Measurements from ENCODE around the gene NPAS3.

DNA sequence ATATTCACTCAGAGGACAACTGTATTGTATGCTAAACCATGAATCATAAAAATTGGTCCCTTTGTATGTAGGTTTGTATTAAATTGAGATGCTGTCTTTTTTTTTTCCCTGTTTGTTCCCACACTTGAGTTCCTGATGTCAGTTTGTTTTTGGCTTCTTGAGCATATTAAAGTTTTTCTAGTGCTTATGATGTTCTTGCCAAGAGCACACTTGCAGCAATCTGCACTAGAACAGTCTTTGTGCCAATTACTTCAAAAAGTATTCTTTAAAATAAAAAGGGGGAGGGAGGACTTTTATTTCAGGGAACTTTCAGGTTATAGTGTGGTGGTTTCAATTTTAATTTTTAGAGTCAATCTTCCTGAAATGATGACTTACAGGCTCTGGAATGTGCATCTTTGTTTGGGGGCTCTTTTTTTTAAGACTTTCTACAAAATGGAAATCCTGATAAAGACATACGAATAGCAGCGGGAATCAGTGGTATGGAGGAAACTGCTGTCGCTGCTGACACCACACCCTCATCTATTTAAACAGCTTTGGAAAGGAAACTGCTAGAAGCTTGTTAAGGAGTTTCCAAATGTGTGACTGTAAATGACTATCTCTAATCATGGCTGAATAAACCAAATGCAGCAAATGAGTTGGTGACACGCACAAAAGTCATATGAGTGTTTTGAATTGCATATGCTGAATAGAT is 823.6 kb downstream of the NPAS3 start:
- TF ChIP-seq, protein P1, sequence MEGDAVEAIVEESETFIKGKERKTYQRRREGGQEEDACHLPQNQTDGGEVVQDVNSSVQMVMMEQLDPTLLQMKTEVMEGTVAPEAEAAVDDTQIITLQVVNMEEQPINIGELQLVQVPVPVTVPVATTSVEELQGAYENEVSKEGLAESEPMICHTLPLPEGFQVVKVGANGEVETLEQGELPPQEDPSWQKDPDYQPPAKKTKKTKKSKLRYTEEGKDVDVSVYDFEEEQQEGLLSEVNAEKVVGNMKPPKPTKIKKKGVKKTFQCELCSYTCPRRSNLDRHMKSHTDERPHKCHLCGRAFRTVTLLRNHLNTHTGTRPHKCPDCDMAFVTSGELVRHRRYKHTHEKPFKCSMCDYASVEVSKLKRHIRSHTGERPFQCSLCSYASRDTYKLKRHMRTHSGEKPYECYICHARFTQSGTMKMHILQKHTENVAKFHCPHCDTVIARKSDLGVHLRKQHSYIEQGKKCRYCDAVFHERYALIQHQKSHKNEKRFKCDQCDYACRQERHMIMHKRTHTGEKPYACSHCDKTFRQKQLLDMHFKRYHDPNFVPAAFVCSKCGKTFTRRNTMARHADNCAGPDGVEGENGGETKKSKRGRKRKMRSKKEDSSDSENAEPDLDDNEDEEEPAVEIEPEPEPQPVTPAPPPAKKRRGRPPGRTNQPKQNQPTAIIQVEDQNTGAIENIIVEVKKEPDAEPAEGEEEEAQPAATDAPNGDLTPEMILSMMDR (IDR thresholded peaks at IDR 0.05) = no peak
- TF ChIP-seq POLR2A (IDR thresholded peaks at IDR 0.05) = no peak
